NCI-H1694 (cell line): ENCODE results near the gene MVD.

Source experiments
- DNase-seq: peaks from one replicate; lab custom pipeline; 2025; lab: John Stamatoyannopoulos, UW

The MVD gene

GRCh38 chr16:88640498-88641247, 22.2 kb downstream of the MVD start:
- no peak for DNase-seq

DNA sequence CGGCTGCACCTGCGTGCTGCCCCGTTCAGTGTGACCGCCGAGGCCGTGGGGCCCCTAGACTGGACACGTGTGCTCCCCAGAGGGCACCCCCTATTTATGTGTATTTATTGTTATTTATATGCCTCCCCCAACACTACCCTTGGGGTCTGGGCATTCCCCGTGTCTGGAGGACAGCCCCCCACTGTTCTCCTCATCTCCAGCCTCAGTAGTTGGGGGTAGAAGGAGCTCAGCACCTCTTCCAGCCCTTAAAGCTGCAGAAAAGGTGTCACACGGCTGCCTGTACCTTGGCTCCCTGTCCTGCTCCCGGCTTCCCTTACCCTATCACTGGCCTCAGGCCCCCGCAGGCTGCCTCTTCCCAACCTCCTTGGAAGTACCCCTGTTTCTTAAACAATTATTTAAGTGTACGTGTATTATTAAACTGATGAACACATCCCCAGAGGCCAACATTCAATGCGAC, 22.8 kb downstream of the MVD start:
- no peak for DNase-seq

GRCh38 chr16:88639231-88640038, 23.5 kb downstream of the MVD start:
- DNase-seq: no peak

DNA sequence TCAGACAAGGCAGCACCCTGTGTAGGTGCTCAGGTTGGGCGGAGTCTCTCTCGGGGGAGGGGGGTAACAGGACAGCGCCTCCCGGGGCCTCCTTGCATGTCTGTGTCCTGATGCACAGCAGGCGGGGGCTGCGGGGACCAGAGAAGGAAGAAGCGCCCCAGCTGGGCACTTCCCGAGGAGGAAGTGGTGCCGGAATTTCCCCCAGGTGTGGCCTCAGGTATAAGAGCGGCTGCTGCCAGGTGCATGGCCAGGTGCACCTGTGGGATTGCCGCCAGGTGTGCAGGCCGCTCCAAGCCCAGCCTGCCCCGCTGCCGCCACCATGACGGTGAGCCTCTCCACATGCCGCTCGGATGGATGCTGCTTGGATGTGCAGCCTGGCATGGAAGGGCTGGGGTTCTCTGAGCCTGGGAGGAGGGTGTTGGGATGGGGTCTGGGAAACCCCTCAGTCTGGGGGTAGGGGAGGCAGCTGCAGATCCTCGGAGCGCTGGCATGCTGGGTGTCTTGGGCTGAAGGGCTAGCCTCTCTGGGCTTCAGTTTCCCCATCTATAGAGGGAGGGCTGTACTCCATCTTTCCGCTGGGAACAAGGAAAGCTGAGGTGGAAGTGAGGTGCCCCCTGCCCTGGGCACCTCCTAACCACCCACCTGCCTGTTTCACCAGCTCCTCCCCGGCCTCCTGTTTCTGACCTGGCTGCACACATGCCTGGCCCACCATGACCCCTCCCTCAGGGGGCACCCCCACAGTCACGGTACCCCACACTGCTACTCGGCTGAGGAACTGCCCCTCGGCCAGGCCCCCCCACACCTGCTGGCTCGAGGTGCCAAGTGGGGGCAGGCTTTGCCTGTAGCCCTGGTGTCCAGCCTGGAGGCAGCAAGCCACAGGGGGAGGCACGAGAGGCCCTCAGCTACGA, 24.3 kb downstream of the MVD start, which contains the start of gene IL17C:
Gene IL17C (plus strand): TSS at position 250 of the 908 bp plus-strand sequence. CDS start 70 bp downstream, at position 320.
- no peak for DNase-seq

DNA sequence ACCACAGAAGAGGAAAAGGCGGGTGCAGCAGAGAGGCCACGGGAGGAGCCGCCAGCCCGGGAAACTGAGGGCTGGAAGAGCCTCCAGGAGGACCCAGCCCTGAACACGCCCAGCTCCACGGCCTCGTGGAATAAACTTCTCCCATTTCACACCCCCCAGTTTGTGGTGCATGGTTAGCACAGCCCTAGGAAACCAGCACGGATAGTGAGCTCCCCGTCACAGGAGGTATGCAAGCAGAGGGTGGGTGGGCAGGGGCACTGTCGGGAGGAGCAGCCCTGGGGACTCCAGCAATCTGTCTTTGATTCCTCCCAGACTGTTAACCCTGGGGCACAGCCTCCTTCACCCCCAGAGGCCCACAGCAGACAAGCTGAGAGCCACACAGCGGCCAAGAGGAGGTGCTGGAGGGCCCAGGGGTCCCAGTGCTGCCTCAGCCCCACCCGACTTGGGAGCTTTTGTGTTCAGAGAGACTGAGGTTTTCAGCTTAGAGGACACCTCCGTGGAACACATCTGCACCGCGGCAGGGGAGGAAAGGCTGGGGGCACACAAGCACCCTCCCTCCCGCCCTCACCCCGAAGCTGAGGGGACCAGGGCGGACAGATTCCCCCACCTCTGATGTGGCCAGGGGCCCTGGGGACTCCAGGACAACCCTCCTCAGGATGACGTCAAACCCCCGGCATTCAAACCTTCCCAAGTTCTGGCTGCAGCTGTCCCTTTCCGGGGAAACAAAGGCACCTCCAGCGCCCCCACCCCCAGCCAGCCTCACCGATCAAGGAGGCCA, 26.2 kb downstream of the MVD start:
- no peak for DNase-seq

GRCh38 chr16:88635671-88636319, 27.1 kb downstream of the MVD start:
- DNase-seq: no peak

GRCh38 chr16:88634994-88635670, 27.8 kb downstream of the MVD start:
- DNase-seq: no peak

- no peak for DNase-seq
Observed at GRCh38 chr16:88634141-88634993, 28.5 kb downstream of the MVD start.

GRCh38 chr16:88633684-88634140, 29.2 kb downstream of the MVD start:
- DNase-seq: no peak

DNA sequence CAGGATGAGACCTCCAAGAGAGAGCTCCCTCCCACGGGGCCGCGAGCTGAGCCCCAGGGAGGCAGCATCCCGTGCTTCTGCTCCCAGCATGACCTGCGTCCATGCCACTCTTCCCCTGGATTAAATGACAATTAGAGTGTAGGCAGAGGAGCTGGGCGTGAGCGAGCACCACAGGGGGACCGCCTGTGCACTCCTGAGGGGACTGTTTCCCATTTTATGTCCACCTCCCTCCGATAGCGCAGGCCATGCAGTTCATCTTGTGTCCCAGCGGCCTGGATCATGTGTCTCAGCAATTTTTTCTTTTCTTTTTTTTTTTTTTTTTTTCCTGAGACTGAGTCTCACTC, 30.3 kb downstream of the MVD start:
- DNase-seq: no peak

- no peak for DNase-seq
Observed at GRCh38 chr16:88631920-88632586, 30.8 kb downstream of the MVD start.

DNA sequence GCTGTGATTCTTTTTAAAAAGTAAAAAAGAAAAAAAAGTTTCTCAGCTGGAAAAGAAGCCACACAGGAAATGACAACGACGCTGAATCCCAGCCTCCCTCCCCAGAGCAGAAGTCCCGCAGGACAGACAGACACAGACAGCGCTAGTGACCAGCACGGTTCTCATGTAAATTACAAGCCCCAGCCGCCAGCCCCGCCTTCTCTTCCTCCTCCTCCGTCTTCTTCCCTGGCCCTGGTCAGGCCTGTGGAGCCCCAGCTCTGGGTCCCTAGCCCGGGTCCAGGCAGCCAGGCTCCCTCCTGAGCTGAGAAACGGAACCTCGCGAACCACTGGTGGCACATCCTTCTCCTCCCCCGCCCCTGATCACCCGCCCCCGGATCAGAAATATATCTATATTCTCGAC, 31.5 kb downstream of the MVD start:
- no peak for DNase-seq

DNA sequence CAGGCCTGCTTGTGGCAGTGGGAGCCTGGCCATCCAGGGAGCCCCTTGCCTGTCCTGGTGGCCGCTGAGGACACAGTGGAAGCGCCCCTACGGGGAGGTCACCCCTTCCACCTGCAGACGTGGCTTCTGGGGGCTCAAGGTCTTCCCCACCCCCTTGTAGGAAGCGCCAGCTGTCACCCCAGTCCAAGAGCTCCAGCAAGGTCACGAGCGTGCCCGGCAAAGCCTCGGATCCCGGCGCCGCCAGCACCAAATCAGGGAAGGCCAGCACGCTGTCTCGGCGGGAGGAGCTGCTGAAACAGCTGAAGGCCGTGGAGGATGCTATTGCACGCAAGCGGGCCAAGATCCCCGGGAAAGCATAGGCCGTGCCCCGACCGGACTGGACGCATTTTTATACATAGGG, 31.9 kb downstream of the MVD start:
- DNase-seq: no peak

DNA sequence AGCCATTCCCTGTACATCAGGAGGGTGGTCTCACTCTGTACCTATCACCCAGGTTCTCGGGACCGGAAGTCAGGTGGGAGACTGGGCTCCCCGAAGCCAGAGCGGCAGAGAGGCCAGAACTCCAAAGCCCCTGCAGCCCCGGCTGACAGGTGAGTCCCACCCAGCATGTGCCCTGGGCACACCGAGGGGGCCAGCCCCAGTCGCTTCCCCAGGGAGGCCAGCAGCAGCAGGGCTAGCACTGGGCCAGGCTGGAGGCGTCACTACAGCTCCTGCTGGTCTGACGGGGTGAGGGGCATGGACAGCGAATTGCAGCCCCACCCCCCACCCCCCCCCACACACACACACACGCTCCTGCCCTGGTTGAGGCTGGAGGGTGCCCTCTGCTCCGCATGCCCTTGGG, 32.5 kb downstream of the MVD start:
- no peak for DNase-seq

DNA sequence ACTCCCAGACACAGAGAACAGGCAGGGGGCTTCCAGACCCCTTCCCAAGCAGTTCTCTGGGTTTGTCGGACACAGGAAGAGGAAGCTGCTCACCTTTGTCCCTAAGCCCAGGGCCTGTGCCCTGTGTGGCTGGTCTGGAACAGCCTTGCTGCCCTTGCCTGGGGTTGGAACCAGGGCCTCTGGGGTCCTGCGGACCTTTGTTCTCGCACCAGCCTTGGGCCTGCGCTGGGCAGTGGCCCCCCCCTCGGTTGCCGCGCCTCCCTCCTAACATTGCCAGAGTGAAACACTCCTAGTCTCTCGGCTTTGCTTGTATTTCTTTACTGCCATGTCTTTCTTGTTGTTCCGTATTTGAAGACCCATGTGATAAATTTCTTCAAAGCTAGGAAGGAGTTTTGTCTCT, 33.1 kb downstream of the MVD start:
- DNase-seq: no peak

DNA sequence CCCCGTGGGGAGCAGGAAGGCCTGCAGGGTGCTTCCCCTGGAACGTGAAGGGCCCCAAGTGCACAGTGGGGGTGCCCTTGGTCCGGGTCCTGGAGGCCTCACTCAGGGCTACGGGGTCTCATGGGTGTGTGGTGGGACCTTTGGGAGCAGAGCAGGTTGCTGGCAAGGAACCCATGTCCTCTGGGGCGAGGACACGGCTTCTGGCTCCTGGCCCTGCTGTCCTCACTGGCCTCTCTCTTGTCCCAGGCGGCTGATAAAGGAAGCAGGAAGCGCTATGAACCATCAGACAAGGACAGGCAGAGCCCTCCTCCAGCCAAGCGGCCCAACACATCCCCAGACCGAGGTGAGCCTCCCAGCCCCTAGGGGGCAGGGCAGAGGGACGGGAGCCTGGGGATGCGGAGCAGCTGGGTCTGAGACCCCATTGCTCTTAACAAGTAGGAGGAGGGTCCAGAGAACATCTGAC, 34.3 kb downstream of the MVD start:
- DNase-seq: no peak

- DNase-seq: no peak
Observed at GRCh38 chr16:88627531-88628411, 35.1 kb downstream of the MVD start.

DNA sequence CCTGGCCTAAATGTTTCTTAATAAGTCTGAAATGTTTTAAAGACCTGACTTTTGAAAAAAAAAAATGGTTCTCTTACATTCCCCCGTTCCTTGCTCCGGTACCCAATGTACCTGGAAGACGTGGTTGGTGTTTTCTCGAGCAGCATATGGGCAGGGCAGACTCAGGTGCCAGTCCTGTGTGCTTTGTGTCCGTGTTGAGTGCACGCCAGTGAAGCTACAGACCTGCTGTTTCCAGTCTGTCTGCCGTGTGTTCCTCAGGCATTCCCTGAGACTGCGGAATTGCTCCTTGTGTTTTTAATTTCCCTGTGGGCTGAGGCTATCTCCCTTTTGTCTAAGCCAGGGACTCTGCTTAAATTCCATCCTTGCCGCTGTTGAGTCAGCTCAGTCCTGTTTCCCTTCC, 36.2 kb downstream of the MVD start:
- no peak for DNase-seq
